Panc1 (cell line): Measurements from ENCODE around the gene TRPM1. TPM values are rescaled to one million over a fixed set of nuclear protein-coding genes. Genes with fewer than 3 reads are reported as not detected.

Experiments
- ATAC-seq: fragments of 200-7000 bp; cut with Tn5 transposase; 2 replicates; pipeline ENCODE4 v1.9.1; 2020; ENCODE audit warnings: mild to moderate bottlenecking, moderate library complexity
- BruUV-seq: library from RNA; stranded (reverse); fragments of 400-500 nt; replicated peaks from 2 replicates; lab custom pipeline; 2021; lab: Mats Ljungman, UMichigan
- CTCF ChIA-PET: fragments of 300-600 bp; sonication (Branson Sonifier 250); formaldehyde crosslinking; loops from one replicate; lab custom pipeline; 2022; ENCODE audit warnings: antibody characterized with exemption; lab: Charles Lee
- POLR2A ChIA-PET: fragments of 300-600 bp; sonication (Branson Sonifier 250); formaldehyde crosslinking; loops from one replicate; lab custom pipeline; 2022; ENCODE audit warnings: antibody characterized with exemption; lab: Charles Lee
- DNase-seq: peaks from one replicate; pipeline ENCODE4 v3.0.0-alpha.2; 2010; ENCODE audit warnings: low read depth, low spot score
- H3K27ac ChIP-seq: 2 replicates; pipeline ENCODE4 v1.5.1; 2011; ENCODE audit warnings: mild to moderate bottlenecking, low read length, inconsistent platforms
- H3K27me3 ChIP-seq: fragments of 200-500 bp; sonication (Bioruptor generic); 2 replicates; pipeline ENCODE4 v1.6.0; 2014; ENCODE audit warnings: low read length, inconsistent platforms; ENCODE audit not compliant: control insufficient read depth, insufficient read depth
- H3K36me3 ChIP-seq: fragments of 200-500 bp; sonication (Bioruptor generic); 2 replicates; pipeline ENCODE4 v1.5.1; 2014; ENCODE audit warnings: inconsistent platforms, mild to moderate bottlenecking, low read length, moderate library complexity; ENCODE audit not compliant: control insufficient read depth, insufficient read depth
- H3K4me1 ChIP-seq: 2 replicates; pipeline ENCODE4 v1.5.1; 2011; ENCODE audit warnings: inconsistent platforms, mild to moderate bottlenecking, low read length, moderate library complexity; ENCODE audit not compliant: control insufficient read depth, insufficient read depth
- H3K4me3 ChIP-seq, 2 experiments: 2 replicates each; pipeline ENCODE4 v1.5.1; 2011 to 2012; ENCODE audit warnings: low read depth in 2 of 2, low read length in 2 of 2, mild to moderate bottlenecking in 2 of 2, inconsistent platforms in 1 of 2, moderate library complexity in 1 of 2
- H3K9me3 ChIP-seq: fragments of 200-500 bp; sonication (Bioruptor generic); 2 replicates; pipeline ENCODE4 v1.5.1; 2014; ENCODE audit warnings: low read depth, mild to moderate bottlenecking, inconsistent platforms, low read length, moderate library complexity; ENCODE audit not compliant: control insufficient read depth, insufficient read depth
- POLR2AphosphoS5 ChIP-seq: IDR thresholded peaks from 2 replicates; pipeline ENCODE4 v1.6.1; 2012; ENCODE audit warnings: mild to moderate bottlenecking, low read depth, low read length, moderate library complexity
- SIN3A ChIP-seq: IDR thresholded peaks from 2 replicates; pipeline ENCODE4 v1.6.1; 2012; ENCODE audit warnings: low read depth, mild to moderate bottlenecking, low read length, moderate library complexity, borderline replicate concordance; ENCODE audit not compliant: insufficient read depth
- TCF7L2 ChIP-seq: IDR thresholded peaks from 2 replicates; pipeline ENCODE4 v1.6.1; 2011; ENCODE audit warnings: mild to moderate bottlenecking, low read depth, low read length, inconsistent platforms
- in situ Hi-C: cut with HindIII; loops from 2 replicates; pipeline ENCODE4 v1.10.0; 2016; ENCODE audit warnings: low sequenced_read_pairs, low pct_unique_long_range_greater_than_20kb
- intact Hi-C: fragments of 100-400 bp; cut with micrococcal nuclease; formaldehyde crosslinking; loops from one replicate; pipeline ENCODE4 v1.10.0; 2022; ENCODE audit not compliant: unreplicated experiment
- total RNA-seq: library from RNA; stranded (reverse); gene quantifications from one replicate; pipeline ENCODE4 v1.2.1, GENCODE V29; 2021; ENCODE audit not compliant: unreplicated experiment
- TF ChIP-seq, protein P1 (sequence below): fragments of 450-650 bp; IDR thresholded peaks from 2 replicates; pipeline ENCODE4 v1.5.1; 2017; ENCODE audit warnings: mild to moderate bottlenecking
- TF ChIP-seq, protein P2 (sequence below), 2 experiments: IDR thresholded peaks; 2 replicates each; pipeline ENCODE4 v1.6.1; 2011 to 2012; ENCODE audit warnings: low read depth in 2 of 2, control low read depth in 1 of 2, low read length in 1 of 2, mild to moderate bottlenecking in 1 of 2, moderate library complexity in 1 of 2; ENCODE audit not compliant: insufficient read depth in 1 of 2

TRPM1 gene
- total RNA-seq, 1 experiment from 2014 or later: not detected

DNA sequence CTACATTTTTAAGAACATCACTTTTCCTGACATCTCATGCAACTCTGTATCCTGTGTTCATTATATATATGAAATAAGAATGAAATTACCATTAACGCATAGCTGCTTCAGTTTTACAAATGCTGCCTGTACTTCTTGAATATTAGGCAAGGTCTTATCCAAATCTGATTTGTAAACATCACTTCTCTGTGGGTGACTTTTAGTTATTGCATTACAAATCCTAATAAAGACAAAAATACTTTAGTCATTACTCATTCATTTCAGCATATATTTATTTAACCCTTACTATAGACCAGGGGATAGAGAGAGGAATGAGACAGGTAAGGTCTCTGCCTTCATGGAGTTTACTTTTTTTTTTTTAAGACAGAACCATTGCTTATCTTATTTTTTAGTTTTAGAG is 146.9 kb downstream of the TRPM1 start:
- TF ChIP-seq TCF7L2 (no peak), SIN3A (no peak), POLR2AphosphoS5 (no peak)
- TF ChIP-seq, protein P1, sequence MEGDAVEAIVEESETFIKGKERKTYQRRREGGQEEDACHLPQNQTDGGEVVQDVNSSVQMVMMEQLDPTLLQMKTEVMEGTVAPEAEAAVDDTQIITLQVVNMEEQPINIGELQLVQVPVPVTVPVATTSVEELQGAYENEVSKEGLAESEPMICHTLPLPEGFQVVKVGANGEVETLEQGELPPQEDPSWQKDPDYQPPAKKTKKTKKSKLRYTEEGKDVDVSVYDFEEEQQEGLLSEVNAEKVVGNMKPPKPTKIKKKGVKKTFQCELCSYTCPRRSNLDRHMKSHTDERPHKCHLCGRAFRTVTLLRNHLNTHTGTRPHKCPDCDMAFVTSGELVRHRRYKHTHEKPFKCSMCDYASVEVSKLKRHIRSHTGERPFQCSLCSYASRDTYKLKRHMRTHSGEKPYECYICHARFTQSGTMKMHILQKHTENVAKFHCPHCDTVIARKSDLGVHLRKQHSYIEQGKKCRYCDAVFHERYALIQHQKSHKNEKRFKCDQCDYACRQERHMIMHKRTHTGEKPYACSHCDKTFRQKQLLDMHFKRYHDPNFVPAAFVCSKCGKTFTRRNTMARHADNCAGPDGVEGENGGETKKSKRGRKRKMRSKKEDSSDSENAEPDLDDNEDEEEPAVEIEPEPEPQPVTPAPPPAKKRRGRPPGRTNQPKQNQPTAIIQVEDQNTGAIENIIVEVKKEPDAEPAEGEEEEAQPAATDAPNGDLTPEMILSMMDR: no peak
- TF ChIP-seq, protein P2, sequence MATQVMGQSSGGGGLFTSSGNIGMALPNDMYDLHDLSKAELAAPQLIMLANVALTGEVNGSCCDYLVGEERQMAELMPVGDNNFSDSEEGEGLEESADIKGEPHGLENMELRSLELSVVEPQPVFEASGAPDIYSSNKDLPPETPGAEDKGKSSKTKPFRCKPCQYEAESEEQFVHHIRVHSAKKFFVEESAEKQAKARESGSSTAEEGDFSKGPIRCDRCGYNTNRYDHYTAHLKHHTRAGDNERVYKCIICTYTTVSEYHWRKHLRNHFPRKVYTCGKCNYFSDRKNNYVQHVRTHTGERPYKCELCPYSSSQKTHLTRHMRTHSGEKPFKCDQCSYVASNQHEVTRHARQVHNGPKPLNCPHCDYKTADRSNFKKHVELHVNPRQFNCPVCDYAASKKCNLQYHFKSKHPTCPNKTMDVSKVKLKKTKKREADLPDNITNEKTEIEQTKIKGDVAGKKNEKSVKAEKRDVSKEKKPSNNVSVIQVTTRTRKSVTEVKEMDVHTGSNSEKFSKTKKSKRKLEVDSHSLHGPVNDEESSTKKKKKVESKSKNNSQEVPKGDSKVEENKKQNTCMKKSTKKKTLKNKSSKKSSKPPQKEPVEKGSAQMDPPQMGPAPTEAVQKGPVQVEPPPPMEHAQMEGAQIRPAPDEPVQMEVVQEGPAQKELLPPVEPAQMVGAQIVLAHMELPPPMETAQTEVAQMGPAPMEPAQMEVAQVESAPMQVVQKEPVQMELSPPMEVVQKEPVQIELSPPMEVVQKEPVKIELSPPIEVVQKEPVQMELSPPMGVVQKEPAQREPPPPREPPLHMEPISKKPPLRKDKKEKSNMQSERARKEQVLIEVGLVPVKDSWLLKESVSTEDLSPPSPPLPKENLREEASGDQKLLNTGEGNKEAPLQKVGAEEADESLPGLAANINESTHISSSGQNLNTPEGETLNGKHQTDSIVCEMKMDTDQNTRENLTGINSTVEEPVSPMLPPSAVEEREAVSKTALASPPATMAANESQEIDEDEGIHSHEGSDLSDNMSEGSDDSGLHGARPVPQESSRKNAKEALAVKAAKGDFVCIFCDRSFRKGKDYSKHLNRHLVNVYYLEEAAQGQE (IDR thresholded peaks at IDR 0.05; ENCODE audit: insufficient read depth in 1 of 2, low read depth in 2 of 2, low read length in 1 of 2): no peak
- H3K4me3 ChIP-seq: no peak overlapping the region
- H3K27me3 ChIP-seq: no peaks in the 10 kb centered on the region
- H3K36me3 ChIP-seq: peaks cover 9% of the 10 kb centered on the region
- POLR2A ChIA-PET: no interaction called here
- H3K27ac ChIP-seq: no peak overlapping the region
- intact Hi-C loops (no loop called here), in situ Hi-C loops (no loop called here)
- no TSS peak for BruUV-seq
- H3K9me3 ChIP-seq: no peaks in the 10 kb centered on the region
- no peaks in the 10 kb centered on the region for H3K4me1 ChIP-seq
- ATAC-seq (no peak), DNase-seq (no peak)
- CTCF ChIA-PET: no interaction called here

DNA sequence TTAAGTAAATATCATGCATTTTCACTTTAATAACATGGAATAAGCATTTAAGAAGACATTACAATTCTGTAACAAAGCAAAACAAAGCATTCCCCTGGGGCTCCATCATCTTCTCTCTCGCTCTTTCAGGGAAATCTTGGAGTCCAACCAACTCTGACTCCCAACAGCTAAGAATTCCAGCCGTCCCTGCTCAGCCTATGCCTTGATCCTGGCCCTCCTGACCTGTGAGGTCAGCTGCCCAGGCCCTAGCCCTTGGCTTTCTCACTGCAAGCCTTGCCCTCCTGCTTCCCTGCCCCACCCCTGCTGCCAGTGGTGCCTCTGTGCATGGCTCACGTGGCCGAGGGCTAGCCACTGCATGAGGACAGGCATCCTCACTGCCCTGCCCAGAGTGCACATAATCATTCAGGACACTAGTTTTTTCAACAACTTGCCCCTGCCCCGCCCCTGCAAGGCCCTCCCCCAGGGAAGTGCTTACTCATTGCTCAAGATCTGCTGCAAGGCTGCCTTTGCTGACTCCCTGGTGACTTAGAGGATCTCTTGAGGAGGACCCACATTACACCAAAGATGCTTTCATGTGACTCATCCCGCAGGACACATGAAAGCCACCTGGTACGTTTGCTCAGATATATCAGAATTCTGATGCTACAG is 147.7 kb downstream of the TRPM1 start:
- no peak overlapping the region for H3K4me3 ChIP-seq
- in situ Hi-C loops (no loop called here), intact Hi-C loops (no loop called here)
- no TSS peak for BruUV-seq
- DNase-seq (peak; percentile 47), ATAC-seq (peak; percentile 53; the same call in 1 of the 2 replicates)
- ChIA-PET CTCF (no interaction called here), POLR2A (no interaction called here)
- no peaks in the 10 kb centered on the region for H3K4me1 ChIP-seq
- H3K27ac ChIP-seq: no peak overlapping the region
- peaks cover 9% of the 10 kb centered on the region for H3K36me3 ChIP-seq
- H3K27me3 ChIP-seq: no peaks in the 10 kb centered on the region
- H3K9me3 ChIP-seq: no peaks in the 10 kb centered on the region
- no peak for TF ChIP-seq TCF7L2
- TF ChIP-seq, protein P2 (IDR thresholded peaks at IDR 0.05; ENCODE audit: insufficient read depth in 1 of 2, low read depth in 2 of 2, low read length in 1 of 2): no peak
- no peak for TF ChIP-seq SIN3A
